Astrocyte (in vitro differentiated cells and primary cell): ENCODE data around the gene KCP. TPM values are rescaled to one million over a fixed set of nuclear protein-coding genes. Genes with fewer than 3 reads are reported as not detected.

Experiments
- DNase-seq: peaks from one replicate; pipeline ENCODE4 v3.0.0-alpha.2; 2010; ENCODE audit warnings: low read depth
- FAIRE-seq: peaks from 2 replicates; lab custom pipeline; 2011; peaks lifted over from hg19 to GRCh38; lab: Jason Lieb, UNC
- H2AFZ ChIP-seq: 2 replicates; pipeline ENCODE4 v1.6.0; 2012; ENCODE audit warnings: low read depth, low read length, inconsistent platforms
- H3K27ac ChIP-seq: 2 replicates; pipeline ENCODE4 v1.5.1; 2011; ENCODE audit warnings: low read depth, low read length, inconsistent platforms
- H3K27me3 ChIP-seq: 2 replicates; pipeline ENCODE4 v1.6.0; 2011; ENCODE audit warnings: low read length, inconsistent platforms; ENCODE audit not compliant: insufficient read depth
- H3K36me3 ChIP-seq: 2 replicates; pipeline ENCODE4 v1.5.1; 2011; ENCODE audit warnings: low read length, inconsistent platforms; ENCODE audit not compliant: insufficient read depth
- H3K4me1 ChIP-seq: 2 replicates; pipeline ENCODE4 v1.5.1; 2011; ENCODE audit warnings: low read length, inconsistent platforms; ENCODE audit not compliant: insufficient read depth
- H3K4me2 ChIP-seq: 2 replicates; pipeline ENCODE4 v1.6.0; 2012; ENCODE audit warnings: low read length, inconsistent platforms
- H3K4me3 ChIP-seq: 2 replicates; pipeline ENCODE4 v1.5.1; 2011; ENCODE audit warnings: low read depth, mild to moderate bottlenecking, low read length, inconsistent platforms; ENCODE audit not compliant: insufficient read depth
- H3K79me2 ChIP-seq: 2 replicates; pipeline ENCODE4 v1.6.0; 2012; ENCODE audit warnings: mild to moderate bottlenecking, low read length, inconsistent platforms; ENCODE audit not compliant: insufficient read depth
- H3K9ac ChIP-seq: 2 replicates; pipeline ENCODE4 v1.6.0; 2012; ENCODE audit warnings: mild to moderate bottlenecking, low read length, inconsistent platforms
- H3K9me3 ChIP-seq: 2 replicates; pipeline ENCODE4 v1.5.1; 2012; ENCODE audit warnings: low read depth, mild to moderate bottlenecking, low read length, inconsistent platforms; ENCODE audit not compliant: insufficient read depth
- H4K20me1 ChIP-seq: 2 replicates; pipeline ENCODE4 v1.6.0; 2012; ENCODE audit warnings: low read length, inconsistent platforms; ENCODE audit not compliant: insufficient read depth
- H3K27ac Mint-ChIP-seq: one replicate; pipeline ENCODE4 v1.8.0; 2021; ENCODE audit warnings: mild to moderate bottlenecking, mixed read lengths; ENCODE audit not compliant: unreplicated experiment
- H3K27me3 Mint-ChIP-seq: one replicate; pipeline ENCODE4 v1.8.0; 2021; ENCODE audit warnings: low read depth, mixed read lengths; ENCODE audit not compliant: unreplicated experiment
- H3K36me3 Mint-ChIP-seq: one replicate; pipeline ENCODE4 v1.8.0; 2021; ENCODE audit warnings: low read depth, mixed read lengths; ENCODE audit not compliant: unreplicated experiment
- H3K4me1 Mint-ChIP-seq: one replicate; pipeline ENCODE4 v1.8.0; 2021; ENCODE audit warnings: low read depth, mixed read lengths; ENCODE audit not compliant: unreplicated experiment
- H3K4me3 Mint-ChIP-seq: one replicate; pipeline ENCODE4 v1.8.0; 2021; ENCODE audit warnings: mild to moderate bottlenecking, moderate library complexity, mixed read lengths; ENCODE audit not compliant: unreplicated experiment
- H3K9me3 Mint-ChIP-seq: one replicate; pipeline ENCODE4 v1.8.0; 2021; ENCODE audit warnings: mild to moderate bottlenecking, mixed read lengths; ENCODE audit not compliant: unreplicated experiment
- CTCF ChIP-seq: IDR thresholded peaks from 2 replicates; pipeline ENCODE4 v1.5.1; 2011; ENCODE audit warnings: low read depth, mild to moderate bottlenecking, inconsistent platforms, low read length, moderate library complexity; ENCODE audit not compliant: insufficient read depth
- EZH2 ChIP-seq: IDR thresholded peaks from 2 replicates; pipeline ENCODE4 v1.6.1; 2012; ENCODE audit warnings: mild to moderate bottlenecking, low read length, inconsistent platforms; ENCODE audit not compliant: insufficient read depth
- total RNA-seq: library from RNA; stranded (reverse); gene quantifications from 2 replicates; pipeline ENCODE4 v1.2.1, GENCODE V29; 2021

KCP gene
- total RNA-seq, 1 donor from 2014 or later, result 0.20 TPM

DNA sequence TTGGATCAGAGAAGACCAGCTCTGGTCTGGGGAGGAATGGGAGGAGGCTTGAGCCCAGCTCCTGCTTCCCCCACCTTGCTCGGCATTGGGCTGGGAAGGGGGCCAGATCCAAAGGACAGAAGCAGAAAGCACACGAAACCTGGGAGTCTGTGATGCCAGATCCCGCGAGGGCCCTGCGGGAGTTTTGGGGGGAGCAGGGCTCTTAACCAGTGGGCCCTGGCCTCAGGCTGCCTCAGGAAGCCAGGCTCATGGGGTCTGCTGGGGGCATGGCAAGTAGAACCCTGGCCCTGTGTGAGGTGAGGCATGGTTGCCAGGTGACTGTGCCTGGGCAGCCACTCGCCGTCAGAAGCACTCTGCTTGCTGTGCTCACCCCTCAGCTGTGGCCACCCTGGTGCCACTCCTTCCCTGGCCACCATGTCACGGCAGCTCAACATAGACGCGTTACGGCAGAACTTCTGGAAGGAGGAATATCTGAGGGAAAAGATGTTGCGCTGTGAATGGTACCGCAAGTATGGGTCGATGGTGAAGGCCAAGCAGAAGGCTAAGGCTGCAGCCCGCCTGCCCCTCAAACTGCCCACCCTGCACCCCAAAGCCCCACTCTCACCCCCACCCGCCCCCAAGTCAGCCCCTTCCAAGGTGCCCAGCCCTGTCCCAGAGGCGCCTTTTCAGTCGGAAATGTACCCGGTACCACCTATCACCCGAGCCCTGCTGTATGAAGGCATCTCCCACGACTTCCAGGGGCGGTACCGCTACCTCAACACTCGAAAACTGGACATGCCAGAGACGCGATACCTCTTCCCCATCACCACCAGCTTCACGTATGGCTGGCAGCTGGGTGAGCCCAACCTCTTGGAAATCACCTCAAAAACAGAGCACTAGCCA, 44.3 kb downstream of the KCP start:
- Mint-ChIP-seq H3K27ac (no peak overlapping the region), H3K4me3 (no peak overlapping the region), H3K36me3 (peaks cover 17% of the 10 kb centered on the region), H3K27me3 (peaks cover 17% of the 10 kb centered on the region), H3K9me3 (no peaks in the 10 kb centered on the region), H3K4me1 (peaks cover 20% of the 10 kb centered on the region)
- TF ChIP-seq CTCF (no peak), EZH2 (no peak)
- DNase-seq, result no peak
- Histone ChIP-seq H4K20me1 (peaks cover 68% of the 10 kb centered on the region), H3K4me2 (no peak overlapping the region), H3K27ac (no peak overlapping the region), H2AFZ (no peak overlapping the region), H3K79me2 (peaks cover 22% of the 10 kb centered on the region), H3K4me1 (peaks cover 16% of the 10 kb centered on the region), H3K27me3 (peaks cover 3% of the 10 kb centered on the region), H3K4me3 (no peak overlapping the region), H3K9me3 (no peaks in the 10 kb centered on the region), H3K9ac (no peak overlapping the region), H3K36me3 (no peaks in the 10 kb centered on the region)
- no peak for FAIRE-seq

- Mint-ChIP-seq H3K36me3 (peaks cover 16% of the 10 kb centered on the region), H3K9me3 (no peaks in the 10 kb centered on the region), H3K27me3 (peaks cover 9% of the 10 kb centered on the region), H3K27ac (peak overlapping the region; percentile 77), H3K4me3 (no peak overlapping the region), H3K4me1 (peaks cover 22% of the 10 kb centered on the region)
- no peak overlapping the region for H3K27ac ChIP-seq
- H3K9me3 ChIP-seq, result no peaks in the 10 kb centered on the region
- TF ChIP-seq CTCF (no peak), EZH2 (no peak)
- DNase-seq (no peak), FAIRE-seq (no peak)
- peaks cover 61% of the 10 kb centered on the region for H4K20me1 ChIP-seq
- H3K9ac ChIP-seq, result no peak overlapping the region
- H3K4me3 ChIP-seq, result no peak overlapping the region
- H3K4me2 ChIP-seq, result no peak overlapping the region
- H3K36me3 ChIP-seq, result no peaks in the 10 kb centered on the region
- peaks cover 22% of the 10 kb centered on the region for H3K79me2 ChIP-seq
- H3K27me3 ChIP-seq, result peaks cover 3% of the 10 kb centered on the region
- no peak overlapping the region for H2AFZ ChIP-seq
- peaks cover 16% of the 10 kb centered on the region for H3K4me1 ChIP-seq
Measured at GRCh38 chr7:128865303-128865702, 45.2 kb downstream of the KCP start.

GRCh38 chr7:128863433-128863989, 47.0 kb downstream of the KCP start:
- H4K20me1 ChIP-seq, result peaks cover 60% of the 10 kb centered on the region
- Mint-ChIP-seq H3K36me3 (peaks cover 20% of the 10 kb centered on the region), H3K27ac (peak overlapping the region; percentile 89), H3K9me3 (no peaks in the 10 kb centered on the region), H3K4me1 (peaks cover 24% of the 10 kb centered on the region), H3K27me3 (peaks cover 5% of the 10 kb centered on the region), H3K4me3 (peak overlapping the region; percentile 99)
- peak overlapping the region; percentile 90 for H3K4me2 ChIP-seq
- FAIRE-seq, result no peak
- peak overlapping the region; percentile 71 for H2AFZ ChIP-seq
- peaks cover 4% of the 10 kb centered on the region for H3K36me3 ChIP-seq
- H3K27ac ChIP-seq, result peak overlapping the region; percentile 82
- no peak for TF ChIP-seq EZH2
- peak; percentile 61 for TF ChIP-seq CTCF
- peak overlapping the region; percentile 83 for H3K4me3 ChIP-seq
- H3K4me1 ChIP-seq, result peaks cover 5% of the 10 kb centered on the region
- H3K27me3 ChIP-seq, result peaks cover under 1% of the 10 kb centered on the region
- peaks cover 22% of the 10 kb centered on the region for H3K79me2 ChIP-seq
- H3K9me3 ChIP-seq, result no peaks in the 10 kb centered on the region
- peak overlapping the region; percentile 93 for H3K9ac ChIP-seq
- DNase-seq, result peak; percentile 52
